AG10803 (cell line): ENCODE results near the gene FLT1.

Source experiments
- DNase-seq: peaks from one replicate; pipeline ENCODE4 v3.0.0; 2010; ENCODE audit warnings: low read depth
- H3K4me3 ChIP-seq: 2 replicates; pipeline ENCODE4 v1.5.1; 2011; ENCODE audit warnings: mild to moderate bottlenecking, low read length, control low read depth
- CTCF ChIP-seq: conservative IDR thresholded peaks from 2 replicates; pipeline ENCODE4 v1.5.1; 2011; ENCODE audit warnings: mild to moderate bottlenecking, low read length, control low read depth, inconsistent platforms

FLT1 gene

DNA sequence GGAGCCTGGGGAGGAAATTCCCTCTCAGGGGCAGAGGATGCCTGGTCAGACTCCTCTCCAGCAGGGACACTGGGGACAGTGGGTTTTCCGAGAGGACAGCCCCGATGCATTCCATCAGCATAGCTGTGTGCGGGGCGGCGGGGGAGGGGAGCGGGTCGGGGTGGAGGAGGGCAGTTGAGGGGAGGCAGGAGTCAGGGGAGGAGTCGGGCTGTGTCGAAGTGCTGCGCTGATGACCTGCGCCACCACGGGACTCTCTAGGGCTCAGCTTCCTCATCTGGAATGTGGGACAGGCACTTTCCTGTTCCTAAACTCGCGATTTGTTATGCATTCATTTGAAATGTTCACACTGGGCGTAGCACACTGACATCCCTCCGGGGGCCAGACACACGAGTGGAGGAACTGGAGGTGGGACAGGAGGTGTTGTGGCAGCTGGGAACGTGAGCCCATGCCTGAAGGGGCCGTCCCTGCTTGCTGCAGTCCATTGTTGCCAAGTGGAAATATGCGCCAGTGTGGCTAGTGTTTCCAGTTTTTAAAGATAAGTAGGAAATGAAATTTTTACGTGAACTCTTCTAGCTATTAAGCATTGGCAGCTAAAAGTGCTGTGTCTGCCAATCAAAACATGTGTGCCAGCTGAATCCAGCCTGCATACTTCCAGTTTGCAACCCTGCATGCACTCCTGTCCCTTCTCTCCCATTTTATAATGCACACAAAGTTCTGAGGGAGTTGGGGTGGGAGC is 43.3 kb downstream of the FLT1 start:
- no peak for TF ChIP-seq CTCF
- DNase-seq = peak; percentile 20
- no peak overlapping the region for H3K4me3 ChIP-seq

- no peak overlapping the region for H3K4me3 ChIP-seq
Observed at GRCh38 chr13:28449826-28450773, 44.8 kb downstream of the FLT1 start.

DNA sequence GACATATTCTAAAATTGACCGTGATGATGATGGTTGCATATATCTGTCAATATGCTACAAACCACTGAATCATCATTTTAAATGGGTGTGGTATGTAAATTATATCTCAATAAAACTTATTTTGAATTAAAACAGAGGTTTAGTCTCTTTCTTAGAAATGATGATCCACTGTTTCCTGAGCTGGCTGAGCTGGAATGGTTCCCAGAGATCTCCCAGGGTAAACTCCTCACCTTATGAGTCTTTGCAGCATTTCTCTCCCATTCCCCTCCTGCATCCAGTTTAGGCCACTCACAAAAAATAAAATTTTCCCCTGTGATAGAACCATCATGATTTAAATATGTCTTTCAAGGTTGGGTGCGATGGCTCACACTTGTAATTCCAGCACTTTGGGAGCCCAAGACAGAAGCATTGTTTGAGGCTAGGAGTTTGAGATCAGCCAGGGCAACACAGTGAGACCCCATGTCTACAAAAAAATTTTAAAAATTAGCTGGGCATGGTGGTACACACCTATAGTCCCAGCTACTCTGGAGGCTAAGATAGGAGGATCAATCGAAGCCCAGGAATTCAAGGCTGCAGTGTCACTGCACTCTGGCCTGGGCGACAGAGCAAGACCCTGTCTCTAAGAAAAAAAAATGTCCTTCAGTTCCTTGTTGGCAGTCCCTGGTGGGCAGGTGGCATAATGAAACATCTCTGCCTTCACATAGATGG is 46.1 kb downstream of the FLT1 start:
- no peak for DNase-seq
- no peak for TF ChIP-seq CTCF

More at GRCh38 chr13:28449826-28450773, 44.8 kb downstream of the FLT1 start:
- no peak for TF ChIP-seq CTCF
- peak; percentile 48 for DNase-seq

DNA sequence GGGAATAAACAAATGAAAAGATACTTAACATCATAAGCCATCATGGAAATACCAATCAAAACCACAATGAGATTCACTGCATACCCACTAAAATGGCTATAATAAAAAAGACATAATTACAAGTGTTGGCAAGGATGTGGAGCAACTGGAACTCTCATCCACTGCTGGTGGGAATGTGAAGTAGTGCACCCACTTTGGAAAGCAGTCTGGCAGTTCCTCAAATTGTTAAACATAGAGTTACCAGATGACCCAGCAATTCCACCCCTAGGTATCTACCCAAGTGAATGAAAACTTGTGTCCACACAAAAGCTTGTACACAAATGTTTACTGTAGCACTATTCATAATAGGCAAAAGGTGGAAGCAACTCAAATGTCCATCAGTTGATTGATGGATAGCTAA is 46.9 kb downstream of the FLT1 start:
- H3K4me3 ChIP-seq = no peak overlapping the region
- no peak for DNase-seq
- no peak for TF ChIP-seq CTCF

More for the DNA sequence above, 46.1 kb downstream of the FLT1 start:
- no peak overlapping the region for H3K4me3 ChIP-seq

- DNase-seq = no peak
- H3K4me3 ChIP-seq = no peak overlapping the region
- TF ChIP-seq CTCF = no peak
Observed at GRCh38 chr13:28447206-28447605, 47.7 kb downstream of the FLT1 start.

GRCh38 chr13:28442839-28443238 is 52.1 kb downstream of the FLT1 start:
- no peak for DNase-seq
- TF ChIP-seq CTCF = no peak
- H3K4me3 ChIP-seq = no peak overlapping the region
